IPS DF 6.9 (cell line): ENCODE results near the gene LSM2.
"Not testable (repeated sequence)": the region's sequence is repeated elsewhere in the genome, so short reads cannot be mapped to it uniquely, and the experiment has no call there.

ENCODE experiments used
- DNase-seq: peaks from one replicate; pipeline ENCODE4 v3.0.0-alpha.2; 2013; ENCODE audit warnings: low read depth, low spot score
- H3K27ac ChIP-seq: one replicate; pipeline ENCODE4 v1.5.1; 2013; ENCODE audit warnings: low read length, control low read depth
- H3K27me3 ChIP-seq: 2 replicates; pipeline ENCODE4 v1.6.1; 2013; ENCODE audit warnings: mild to moderate bottlenecking, low read length; ENCODE audit not compliant: control insufficient read depth, insufficient read depth
- H3K36me3 ChIP-seq: 2 replicates; pipeline ENCODE4 v1.6.1; 2013; ENCODE audit warnings: low read length; ENCODE audit not compliant: control insufficient read depth, insufficient read depth
- H3K4me1 ChIP-seq: 2 replicates; pipeline ENCODE4 v1.6.1; 2013; ENCODE audit warnings: low read length; ENCODE audit not compliant: control insufficient read depth, insufficient read depth
- H3K4me3 ChIP-seq: 2 replicates; pipeline ENCODE4 v1.5.1; 2013; ENCODE audit warnings: mild to moderate bottlenecking, low read length
- H3K9me3 ChIP-seq: 2 replicates; pipeline ENCODE4 v1.6.1; 2013; ENCODE audit warnings: low read length, inconsistent platforms; ENCODE audit not compliant: control insufficient read depth, insufficient read depth
- WGBS: extraction: QIAGEN DNeasy Blood & Tissue Kit; methylation state at CpG from one replicate; pipeline ENCODE4 v1.1.7; 2013; ENCODE audit warnings: mixed read lengths, missing lambda C conversion rate; ENCODE audit not compliant: insufficient read length, insufficient coverage; 5-methylcytosine and 5-hydroxymethylcytosine counted together

The LSM2 gene

GRCh38 chr6:31795616-31796298 lies 11.0 kb downstream of the LSM2 start, which contains the start of gene VARS1:
TSS of gene VARS1 (minus strand) at chr6:31795752. CDS start at chr6:31795217, 535 bp downstream.
- Histone ChIP-seq H3K36me3 (peaks cover 15% of the 10 kb centered on the region), H3K4me1 (peaks cover 1% of the 10 kb centered on the region; the same call in 1 of the 2 replicates), H3K27ac (no peak within 1 kb of the TSS), H3K27me3 (no peaks in the 10 kb centered on the region), H3K4me3 (peak within 1 kb of the TSS; percentile 80), H3K9me3 (no peaks in the 10 kb centered on the region)
- WGBS = no CpG with 5 or more reads among the region's 75 CpGs
- no peak for DNase-seq

DNA sequence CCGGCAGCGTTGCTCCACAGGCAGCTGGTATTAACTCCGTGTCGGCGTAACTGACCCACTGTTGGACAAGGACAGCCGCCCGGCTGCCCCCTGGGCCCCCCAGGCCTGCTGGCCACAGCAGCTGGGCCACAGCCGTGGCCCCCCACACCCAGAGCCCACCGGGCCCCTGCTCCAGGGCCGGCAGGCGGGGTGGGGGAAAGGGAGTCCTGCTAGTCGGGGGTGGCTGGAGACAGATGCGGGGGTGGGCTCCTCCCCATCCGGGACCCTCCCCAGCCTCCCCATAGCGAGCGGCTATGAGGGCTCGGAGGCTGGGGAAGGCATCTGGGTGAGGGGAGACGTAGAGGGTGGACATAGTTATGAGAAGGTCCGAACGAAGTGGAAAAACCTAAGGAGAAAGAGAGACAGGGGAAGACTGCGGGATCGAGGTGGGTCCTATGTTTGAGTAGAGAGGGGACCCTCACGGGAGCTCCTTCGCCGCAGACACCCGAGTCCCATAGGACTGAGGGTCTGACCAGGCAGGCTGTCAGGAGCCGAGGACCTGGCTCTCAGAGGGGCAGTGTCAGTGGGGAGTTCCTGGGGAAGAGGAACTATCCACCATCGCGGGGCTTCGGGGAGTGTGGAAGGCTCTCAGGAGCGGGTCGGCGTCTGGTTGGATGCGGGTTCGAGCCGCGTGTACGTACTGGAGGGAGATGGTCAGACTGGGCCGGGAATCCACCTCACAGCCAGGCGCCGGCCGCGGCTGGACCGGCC lies 11.7 kb downstream of the LSM2 start:
- peaks cover 1% of the 10 kb centered on the region; the same call in 1 of the 2 replicates for H3K4me1 ChIP-seq
- no peak for DNase-seq
- peak overlapping the region; percentile 80 for H3K4me3 ChIP-seq
- no CpG with 5 or more reads among the region's 44 CpGs for WGBS
- peaks cover 15% of the 10 kb centered on the region for H3K36me3 ChIP-seq
- H3K9me3 ChIP-seq = no peaks in the 10 kb centered on the region
- no peaks in the 10 kb centered on the region for H3K27me3 ChIP-seq
- no peak overlapping the region for H3K27ac ChIP-seq

GRCh38 chr6:31794294-31794865 lies 12.4 kb downstream of the LSM2 start:
- H3K27ac ChIP-seq = no peak overlapping the region
- H3K9me3 ChIP-seq = no peaks in the 10 kb centered on the region
- H3K27me3 ChIP-seq = no peaks in the 10 kb centered on the region
- H3K4me3 ChIP-seq = peak overlapping the region; percentile 80
- peaks cover 1% of the 10 kb centered on the region; the same call in 1 of the 2 replicates for H3K4me1 ChIP-seq
- no peak for DNase-seq
- WGBS = no CpG with 5 or more reads among the region's 7 CpGs
- H3K36me3 ChIP-seq = peaks cover 16% of the 10 kb centered on the region

DNA sequence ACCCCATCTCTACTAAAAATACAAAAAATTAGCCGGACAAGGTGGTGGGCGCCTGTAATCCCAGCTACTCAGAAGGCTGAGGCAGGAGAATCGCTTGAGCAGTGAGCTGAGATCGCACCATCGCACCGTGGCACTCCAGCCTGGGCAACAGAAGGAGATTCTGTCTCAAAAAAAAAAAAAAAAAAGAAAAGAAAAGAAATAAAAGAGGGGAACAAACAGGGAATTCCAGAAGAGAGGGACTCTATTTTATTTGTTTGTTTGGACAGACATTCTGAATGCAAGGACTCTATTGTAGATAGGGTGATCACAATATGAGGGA lies 12.9 kb downstream of the LSM2 start:
- not testable (repeated sequence) for H3K9me3 ChIP-seq, H3K4me1 ChIP-seq, H3K27ac ChIP-seq, H3K27me3 ChIP-seq, H3K4me3 ChIP-seq, DNase-seq
- peaks cover 18% of the 10 kb centered on the region for H3K36me3 ChIP-seq
- WGBS = no CpG with 5 or more reads among the region's 6 CpGs

GRCh38 chr6:31792761-31793171 lies 14.0 kb downstream of the LSM2 start:
- H3K27ac ChIP-seq = no peak overlapping the region
- WGBS = no CpG with 5 or more reads among the region's 12 CpGs
- peaks cover 1% of the 10 kb centered on the region; the same call in 1 of the 2 replicates for H3K4me1 ChIP-seq
- no peaks in the 10 kb centered on the region for H3K27me3 ChIP-seq
- no peak overlapping the region for H3K4me3 ChIP-seq
- H3K9me3 ChIP-seq = no peaks in the 10 kb centered on the region
- no peak for DNase-seq
- peaks cover 18% of the 10 kb centered on the region for H3K36me3 ChIP-seq

GRCh38 chr6:31792090-31792374 lies 14.7 kb downstream of the LSM2 start:
- Histone ChIP-seq H3K9me3 (no peaks in the 10 kb centered on the region), H3K4me1 (peaks cover 1% of the 10 kb centered on the region; the same call in 1 of the 2 replicates), H3K4me3 (no peak overlapping the region), H3K27me3 (no peaks in the 10 kb centered on the region), H3K27ac (no peak overlapping the region), H3K36me3 (peaks cover 12% of the 10 kb centered on the region)
- no peak for DNase-seq
- WGBS = no CpG with 5 or more reads among the region's 3 CpGs

DNA sequence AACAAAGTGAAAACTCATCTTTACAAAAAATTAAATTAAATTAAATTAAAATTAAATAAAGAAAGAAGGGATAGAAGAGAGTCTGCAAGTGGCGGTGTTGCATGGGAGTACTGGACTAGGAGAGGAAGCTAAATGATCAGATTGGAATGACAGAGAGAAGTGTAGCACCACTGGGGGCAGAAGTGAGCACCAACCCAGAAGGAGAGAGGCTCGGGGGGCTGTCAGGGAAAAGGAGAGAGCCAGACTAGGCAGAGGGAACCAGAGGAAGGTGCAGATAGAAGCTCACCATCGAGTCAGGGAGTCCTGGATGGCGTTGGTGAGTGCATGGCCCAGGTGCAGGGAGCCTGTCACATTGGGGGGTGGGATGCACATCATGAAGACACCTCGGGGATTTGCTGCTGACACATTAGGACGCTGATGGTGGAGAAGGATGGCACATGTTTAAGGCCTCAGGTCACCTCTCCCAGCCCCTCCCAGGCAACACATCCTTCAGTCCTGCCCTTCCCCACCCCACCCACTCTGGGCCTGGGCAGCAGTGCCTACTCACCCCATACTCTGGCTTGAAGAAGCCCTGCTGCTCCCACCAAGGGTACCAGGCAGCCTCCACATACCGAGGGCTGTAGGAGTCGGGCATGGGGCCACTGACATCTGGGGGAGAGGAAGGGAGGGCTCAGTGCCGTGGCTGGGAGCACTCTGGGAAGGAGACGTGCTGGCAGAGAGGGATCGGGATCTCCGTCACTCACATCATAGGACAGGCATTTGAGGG lies 15.3 kb downstream of the LSM2 start:
- peaks cover 12% of the 10 kb centered on the region for H3K36me3 ChIP-seq
- no peak overlapping the region for H3K4me3 ChIP-seq
- DNase-seq = no peak
- H3K4me1 ChIP-seq = peaks cover 1% of the 10 kb centered on the region; the same call in 1 of the 2 replicates
- no peaks in the 10 kb centered on the region for H3K9me3 ChIP-seq
- no CpG with 5 or more reads among the region's 12 CpGs for WGBS
- no peaks in the 10 kb centered on the region for H3K27me3 ChIP-seq
- H3K27ac ChIP-seq = no peak overlapping the region

GRCh38 chr6:31785475-31785874 lies 21.3 kb downstream of the LSM2 start:
- no peak for DNase-seq
- H3K27me3 ChIP-seq = no peaks in the 10 kb centered on the region
- no CpG with 5 or more reads among the region's 11 CpGs for WGBS
- peaks cover 38% of the 10 kb centered on the region for H3K36me3 ChIP-seq
- H3K4me1 ChIP-seq = no peaks in the 10 kb centered on the region
- no peak overlapping the region for H3K4me3 ChIP-seq
- H3K9me3 ChIP-seq = no peaks in the 10 kb centered on the region
- H3K27ac ChIP-seq = no peak overlapping the region

- Histone ChIP-seq H3K4me3 (no peak overlapping the region), H3K27ac (no peak overlapping the region), H3K9me3 (no peaks in the 10 kb centered on the region), H3K36me3 (peaks cover 48% of the 10 kb centered on the region), H3K27me3 (no peaks in the 10 kb centered on the region), H3K4me1 (no peaks in the 10 kb centered on the region)
- no CpG with 5 or more reads among the region's 15 CpGs for WGBS
- no peak for DNase-seq
Measured at GRCh38 chr6:31784098-31784925, 22.5 kb downstream of the LSM2 start.
